Fibroblast of skin of right quadriceps (primary cell): ENCODE measurements around the gene CENPF.
"Not testable (repeated sequence)": the region's sequence is repeated elsewhere in the genome, so short reads cannot be mapped to it uniquely, and the experiment has no call there.

ENCODE experiments used
- DNase-seq: peaks from one replicate; pipeline ENCODE4 v3.0.0-alpha.2; 2013

CENPF gene, protein sequence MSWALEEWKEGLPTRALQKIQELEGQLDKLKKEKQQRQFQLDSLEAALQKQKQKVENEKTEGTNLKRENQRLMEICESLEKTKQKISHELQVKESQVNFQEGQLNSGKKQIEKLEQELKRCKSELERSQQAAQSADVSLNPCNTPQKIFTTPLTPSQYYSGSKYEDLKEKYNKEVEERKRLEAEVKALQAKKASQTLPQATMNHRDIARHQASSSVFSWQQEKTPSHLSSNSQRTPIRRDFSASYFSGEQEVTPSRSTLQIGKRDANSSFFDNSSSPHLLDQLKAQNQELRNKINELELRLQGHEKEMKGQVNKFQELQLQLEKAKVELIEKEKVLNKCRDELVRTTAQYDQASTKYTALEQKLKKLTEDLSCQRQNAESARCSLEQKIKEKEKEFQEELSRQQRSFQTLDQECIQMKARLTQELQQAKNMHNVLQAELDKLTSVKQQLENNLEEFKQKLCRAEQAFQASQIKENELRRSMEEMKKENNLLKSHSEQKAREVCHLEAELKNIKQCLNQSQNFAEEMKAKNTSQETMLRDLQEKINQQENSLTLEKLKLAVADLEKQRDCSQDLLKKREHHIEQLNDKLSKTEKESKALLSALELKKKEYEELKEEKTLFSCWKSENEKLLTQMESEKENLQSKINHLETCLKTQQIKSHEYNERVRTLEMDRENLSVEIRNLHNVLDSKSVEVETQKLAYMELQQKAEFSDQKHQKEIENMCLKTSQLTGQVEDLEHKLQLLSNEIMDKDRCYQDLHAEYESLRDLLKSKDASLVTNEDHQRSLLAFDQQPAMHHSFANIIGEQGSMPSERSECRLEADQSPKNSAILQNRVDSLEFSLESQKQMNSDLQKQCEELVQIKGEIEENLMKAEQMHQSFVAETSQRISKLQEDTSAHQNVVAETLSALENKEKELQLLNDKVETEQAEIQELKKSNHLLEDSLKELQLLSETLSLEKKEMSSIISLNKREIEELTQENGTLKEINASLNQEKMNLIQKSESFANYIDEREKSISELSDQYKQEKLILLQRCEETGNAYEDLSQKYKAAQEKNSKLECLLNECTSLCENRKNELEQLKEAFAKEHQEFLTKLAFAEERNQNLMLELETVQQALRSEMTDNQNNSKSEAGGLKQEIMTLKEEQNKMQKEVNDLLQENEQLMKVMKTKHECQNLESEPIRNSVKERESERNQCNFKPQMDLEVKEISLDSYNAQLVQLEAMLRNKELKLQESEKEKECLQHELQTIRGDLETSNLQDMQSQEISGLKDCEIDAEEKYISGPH (N-terminal part only)

DNA sequence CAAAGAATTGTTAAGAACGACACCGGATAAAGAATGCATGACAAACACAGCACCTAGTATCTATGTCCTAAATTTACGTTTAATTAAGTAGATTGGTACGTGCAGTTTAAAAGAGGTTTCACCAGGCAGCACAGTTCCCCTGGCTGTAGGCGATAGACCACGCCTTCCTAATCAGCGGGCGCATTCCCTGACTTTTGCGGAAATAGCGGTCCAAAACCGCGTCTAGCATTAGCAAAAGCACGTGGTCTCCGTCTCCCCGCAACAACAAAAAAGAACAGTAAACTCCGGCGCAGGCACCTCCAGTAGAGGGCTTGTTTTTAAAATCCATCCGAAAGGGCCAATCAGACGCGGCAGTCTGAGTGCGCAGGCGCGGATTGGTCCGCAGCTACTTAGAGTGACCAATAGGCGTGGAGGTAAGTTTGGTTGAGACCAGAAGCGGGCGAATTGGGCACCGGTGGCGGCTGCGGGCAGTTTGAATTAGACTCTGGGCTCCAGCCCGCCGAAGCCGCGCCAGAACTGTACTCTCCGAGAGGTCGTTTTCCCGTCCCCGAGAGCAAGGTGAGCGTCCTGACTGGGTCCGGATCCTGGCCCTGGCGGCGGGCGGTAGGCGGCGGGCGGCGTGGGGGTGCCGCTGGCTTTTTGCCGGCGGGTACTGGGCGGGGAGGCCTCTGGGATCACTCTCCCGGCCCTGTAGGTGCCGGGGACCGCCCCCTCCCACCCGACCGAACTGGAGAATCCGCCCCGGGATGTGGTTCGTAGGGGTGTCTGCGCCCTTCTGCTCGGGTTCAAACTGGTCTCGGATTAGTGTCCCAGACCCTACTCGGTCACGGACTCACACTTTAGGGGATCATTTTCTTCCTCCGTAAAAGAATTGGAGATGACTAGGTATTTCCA is at the start of gene CENPF:
CENPF (plus strand) TSS at position 432 of the 894 bp plus-strand sequence. CDS start 10,560 bp downstream, outside the sequence.
- DNase-seq = peak; percentile 99

DNA sequence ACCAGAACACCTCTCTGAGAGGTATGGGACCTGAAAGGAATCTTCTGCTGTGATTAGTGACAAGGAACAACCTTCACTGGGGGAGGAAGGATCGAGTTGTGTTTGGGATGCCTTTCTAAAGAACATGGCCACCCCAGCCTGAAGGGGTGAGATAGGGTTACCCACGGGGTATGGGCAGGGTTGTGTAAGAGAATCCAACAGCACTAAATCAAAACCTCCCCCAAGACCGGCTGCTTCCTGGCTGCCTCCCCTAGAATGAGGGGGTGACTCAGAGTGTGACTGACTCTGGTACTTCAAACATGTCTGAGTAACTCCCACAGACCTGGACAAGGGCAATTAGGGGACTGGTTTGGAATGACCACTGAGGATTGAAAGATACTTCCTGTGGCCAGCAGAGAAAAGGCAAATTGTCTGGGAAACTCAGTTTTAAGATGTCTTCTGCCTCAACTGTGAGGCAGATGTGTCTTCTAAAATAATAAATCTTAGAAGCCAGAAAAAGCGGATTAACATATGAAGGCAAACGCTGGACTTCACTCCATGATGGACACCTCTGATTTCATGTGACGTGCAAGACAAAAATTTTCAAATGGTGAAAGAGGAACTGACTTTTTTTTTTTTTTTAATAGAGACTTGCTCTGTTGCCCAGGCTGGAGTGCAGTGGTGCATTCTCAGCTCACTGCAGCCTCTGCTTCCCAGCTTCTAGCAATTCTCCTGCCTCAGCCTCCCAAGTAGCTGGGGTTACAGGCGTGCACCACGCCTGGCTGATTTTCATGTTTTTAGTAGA is 44.9 kb upstream of the CENPF start:
- peak; percentile 83 for DNase-seq

DNA sequence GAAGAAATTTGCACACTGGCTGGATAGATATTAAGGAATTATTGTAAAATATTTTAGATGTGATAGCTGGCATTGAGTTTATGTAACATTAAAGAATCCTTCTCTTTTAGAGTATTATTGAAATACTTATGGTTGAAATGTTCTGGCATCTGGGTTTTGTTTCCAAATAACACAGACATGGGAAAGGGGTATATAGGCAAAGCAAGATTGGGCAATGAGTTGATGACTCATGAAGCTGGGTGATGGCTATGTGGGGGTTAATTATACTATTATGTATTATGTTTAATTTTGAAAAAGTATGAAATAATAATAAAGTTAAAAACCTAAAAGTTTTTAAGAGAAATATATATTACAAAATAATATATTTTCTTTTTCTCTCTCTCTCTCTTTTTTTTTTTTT is 39.1 kb upstream of the CENPF start:
- DNase-seq = peak; percentile 56

DNA sequence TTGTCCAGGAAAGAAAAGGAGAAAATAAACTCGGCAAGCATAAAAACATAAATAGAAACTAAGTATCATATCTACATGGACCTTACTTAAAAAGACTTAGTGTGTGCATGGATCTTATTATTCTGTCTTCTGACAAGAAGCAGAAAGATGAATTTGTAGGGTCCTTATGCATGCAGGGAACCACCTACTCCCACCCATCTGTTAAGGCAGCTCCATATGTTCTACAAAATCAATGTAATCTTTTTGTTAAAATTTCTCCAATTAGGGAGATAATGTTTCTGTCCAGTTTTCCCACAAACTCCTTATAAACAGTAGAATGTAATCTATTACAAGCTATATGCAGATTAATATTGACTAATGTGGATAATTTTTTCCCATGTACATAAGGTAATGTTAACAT is 37.7 kb upstream of the CENPF start:
- DNase-seq = no peak

DNA sequence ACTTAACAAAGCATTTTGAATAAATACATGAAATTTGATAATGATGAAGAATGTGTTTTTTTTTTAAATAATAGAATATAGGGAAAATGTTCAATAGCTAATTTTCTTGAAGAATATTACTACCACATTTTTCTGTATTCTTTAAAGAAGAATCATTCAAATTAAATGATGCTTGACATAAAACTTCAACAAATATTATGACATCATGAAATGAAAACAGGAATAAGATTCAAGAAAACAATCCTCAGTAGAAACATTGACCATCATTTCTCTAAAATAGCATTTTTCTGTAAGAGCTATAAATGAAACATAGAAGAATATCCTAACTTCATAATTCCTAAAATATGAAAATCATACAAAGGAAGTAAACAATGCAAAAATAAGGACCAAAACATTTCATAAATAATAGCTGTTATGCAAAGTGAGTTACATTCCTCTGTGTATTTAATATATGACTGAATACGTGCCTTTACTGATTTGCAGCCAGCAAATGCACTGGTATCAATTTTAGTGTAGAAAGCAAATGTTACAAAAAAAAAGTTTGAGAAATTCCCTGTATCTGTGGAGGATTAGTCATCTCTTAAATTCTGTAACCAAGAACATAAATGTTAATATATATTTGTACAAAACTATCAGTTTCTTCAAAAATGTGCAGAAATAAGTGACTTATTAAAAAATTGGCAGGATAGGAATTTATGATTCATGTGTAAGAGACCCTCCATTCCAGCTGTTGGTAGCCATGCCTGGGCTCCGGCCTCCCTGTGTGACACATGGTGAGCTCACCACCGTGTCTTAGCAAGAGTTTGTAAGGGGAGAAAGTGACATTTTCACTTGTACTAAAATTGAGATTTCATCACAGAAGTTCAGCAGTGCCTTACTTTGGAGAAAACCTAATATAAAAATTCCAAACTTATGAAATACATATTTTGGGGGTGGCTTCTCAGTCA is 36.6 kb upstream of the CENPF start:
- peak; percentile 90 for DNase-seq

DNA sequence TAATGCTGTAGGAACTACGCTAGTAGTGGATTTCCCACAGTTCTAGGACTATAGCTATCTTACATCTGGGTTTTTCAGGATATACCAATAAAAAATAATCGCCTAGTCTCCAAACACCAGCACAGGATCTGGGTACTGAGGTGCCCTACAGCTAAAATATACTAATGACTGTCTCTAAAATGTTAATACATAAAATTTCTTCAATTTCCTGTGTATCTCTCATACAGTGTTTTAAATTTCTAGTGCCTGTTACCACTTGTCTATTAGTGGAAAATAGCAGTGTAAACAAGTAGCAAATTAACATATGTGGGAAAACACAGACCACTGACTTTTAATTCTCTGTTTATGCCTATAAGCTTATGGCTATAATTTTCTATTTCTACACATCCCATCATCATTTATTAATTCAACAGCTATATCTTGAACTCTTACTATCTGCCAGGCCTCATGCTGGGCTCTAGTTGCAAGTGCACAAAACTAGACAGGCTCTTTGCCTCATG is 35.5 kb upstream of the CENPF start:
- DNase-seq = no peak

DNA sequence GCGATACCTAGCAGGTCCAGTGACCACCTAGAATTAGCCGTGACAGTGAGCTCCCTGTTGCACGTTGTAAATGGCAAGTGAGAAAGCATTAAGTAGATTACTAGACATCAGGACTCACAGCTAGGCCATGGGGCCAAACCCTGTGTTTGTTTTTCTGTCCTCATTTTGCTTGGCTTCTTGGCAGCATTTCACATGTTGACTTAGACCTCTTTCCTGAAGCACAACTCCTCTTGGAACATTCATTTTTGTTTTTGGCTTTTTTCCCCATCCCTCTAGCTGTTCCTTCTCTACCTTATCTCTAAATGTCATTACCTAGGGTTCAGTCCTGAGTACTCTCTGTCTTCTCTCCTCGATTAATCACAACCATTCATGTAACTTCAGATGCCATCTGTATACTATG is 34.7 kb upstream of the CENPF start:
- DNase-seq = no peak

DNA sequence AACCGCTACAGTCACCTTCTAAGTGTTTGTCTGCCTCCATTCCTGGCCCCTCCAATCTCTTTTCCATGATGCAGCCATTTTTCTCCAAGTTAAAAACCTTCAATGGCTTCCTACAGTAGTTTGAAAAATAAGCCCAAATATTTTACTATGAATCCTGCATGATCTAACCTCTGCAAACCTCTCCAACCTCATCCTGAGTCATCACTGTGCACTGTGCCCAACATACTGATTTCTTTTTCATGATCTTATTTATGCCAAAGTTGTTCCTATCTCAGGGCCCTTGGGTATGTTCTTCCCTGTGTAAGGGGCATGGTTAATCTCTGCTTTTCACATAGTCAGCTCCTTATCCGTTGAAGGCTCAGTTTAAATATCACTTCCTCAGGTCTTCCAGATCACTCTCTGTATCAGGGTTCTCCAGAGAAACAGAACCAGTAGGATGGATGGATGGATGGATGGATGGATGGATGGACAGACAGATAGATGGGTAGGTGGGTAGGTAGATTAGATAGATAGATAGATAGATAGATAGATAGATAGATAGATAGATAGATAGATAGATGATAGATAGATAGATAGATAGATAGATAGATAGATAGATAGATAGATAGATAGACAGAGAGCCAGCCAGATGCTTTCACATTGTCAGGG is 33.5 kb upstream of the CENPF start:
- DNase-seq = peak; percentile 62

DNA sequence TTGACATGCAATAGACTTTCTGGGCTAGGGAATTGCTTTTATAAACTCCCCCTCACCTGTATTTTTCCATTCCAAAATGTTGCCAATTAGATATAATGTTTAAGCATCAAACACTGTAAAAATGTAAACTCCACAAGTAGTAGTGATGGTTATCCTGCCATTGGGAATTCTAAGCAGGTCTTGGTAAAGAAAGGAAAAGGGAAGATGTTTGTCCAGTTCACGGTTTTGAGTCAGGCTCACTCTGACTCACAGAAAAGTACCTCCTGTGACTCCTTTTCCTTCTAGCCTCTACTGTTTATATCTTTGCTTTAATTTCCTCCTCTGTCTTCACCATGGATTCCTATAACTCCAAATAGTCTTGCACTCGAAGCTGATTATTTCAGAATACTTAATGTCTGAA is 32.6 kb upstream of the CENPF start:
- peak; percentile 70 for DNase-seq

DNA sequence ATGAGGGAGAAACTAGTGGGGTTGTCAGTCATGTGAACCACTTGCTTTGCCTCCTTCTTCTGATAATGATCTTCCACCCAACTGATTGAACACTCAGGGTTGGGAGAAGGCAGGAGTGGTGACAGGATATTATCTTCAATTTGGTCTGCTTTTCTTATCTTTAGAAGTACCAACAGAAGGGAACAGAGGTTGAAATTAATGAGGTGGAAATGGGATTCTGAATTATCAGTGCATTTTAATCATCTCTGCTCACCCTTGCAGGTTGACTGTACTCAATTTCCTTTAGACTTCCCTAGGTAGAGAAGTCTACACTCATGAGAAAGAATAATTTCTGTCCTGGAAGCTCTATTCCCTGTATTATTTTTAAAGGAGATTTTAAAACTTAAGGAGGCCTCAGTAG is 31.7 kb upstream of the CENPF start:
- no peak for DNase-seq

DNA sequence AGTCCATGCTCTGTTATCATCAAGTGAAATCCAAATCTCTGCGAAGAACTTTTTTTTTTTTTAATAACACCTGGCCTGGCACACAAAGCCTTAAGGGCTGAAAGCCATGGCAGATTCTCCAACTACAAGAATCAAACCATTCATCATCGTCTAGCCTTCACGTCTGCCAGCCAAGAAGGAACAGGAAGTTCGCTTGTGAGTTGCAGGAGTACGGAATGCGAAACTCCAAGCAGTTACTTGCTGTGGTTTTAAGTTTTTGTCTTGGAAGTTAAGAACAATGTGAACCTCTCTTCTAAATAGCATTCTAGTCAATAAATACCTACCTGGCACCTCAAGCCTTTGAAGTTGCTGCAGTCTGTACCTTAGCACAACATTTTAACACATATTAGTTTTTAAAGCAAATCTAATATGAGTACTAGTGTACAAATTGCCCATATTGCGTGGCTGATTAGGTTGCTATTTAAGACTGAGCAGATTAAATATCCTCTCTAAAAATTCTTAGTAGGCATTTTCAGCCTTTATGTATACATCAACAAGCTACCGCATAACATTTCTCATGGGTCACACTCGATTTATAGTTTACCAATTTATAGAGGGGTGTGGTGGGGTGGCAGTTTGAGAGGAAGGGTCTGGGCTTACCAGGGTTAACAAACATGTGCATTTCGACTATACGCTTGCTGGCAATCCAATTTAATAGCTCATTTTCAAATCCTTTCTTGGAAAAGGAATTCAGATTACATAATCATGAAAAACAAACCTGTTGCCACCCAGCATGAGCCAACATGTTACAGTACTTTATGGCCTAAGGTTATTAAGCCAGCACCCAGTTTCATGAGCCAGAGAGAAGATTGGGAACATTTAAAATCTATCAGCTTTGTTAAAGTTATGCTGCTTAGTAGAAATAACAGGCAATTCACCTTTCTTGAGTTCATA is 29.3 kb upstream of the CENPF start:
- DNase-seq = no peak

DNA sequence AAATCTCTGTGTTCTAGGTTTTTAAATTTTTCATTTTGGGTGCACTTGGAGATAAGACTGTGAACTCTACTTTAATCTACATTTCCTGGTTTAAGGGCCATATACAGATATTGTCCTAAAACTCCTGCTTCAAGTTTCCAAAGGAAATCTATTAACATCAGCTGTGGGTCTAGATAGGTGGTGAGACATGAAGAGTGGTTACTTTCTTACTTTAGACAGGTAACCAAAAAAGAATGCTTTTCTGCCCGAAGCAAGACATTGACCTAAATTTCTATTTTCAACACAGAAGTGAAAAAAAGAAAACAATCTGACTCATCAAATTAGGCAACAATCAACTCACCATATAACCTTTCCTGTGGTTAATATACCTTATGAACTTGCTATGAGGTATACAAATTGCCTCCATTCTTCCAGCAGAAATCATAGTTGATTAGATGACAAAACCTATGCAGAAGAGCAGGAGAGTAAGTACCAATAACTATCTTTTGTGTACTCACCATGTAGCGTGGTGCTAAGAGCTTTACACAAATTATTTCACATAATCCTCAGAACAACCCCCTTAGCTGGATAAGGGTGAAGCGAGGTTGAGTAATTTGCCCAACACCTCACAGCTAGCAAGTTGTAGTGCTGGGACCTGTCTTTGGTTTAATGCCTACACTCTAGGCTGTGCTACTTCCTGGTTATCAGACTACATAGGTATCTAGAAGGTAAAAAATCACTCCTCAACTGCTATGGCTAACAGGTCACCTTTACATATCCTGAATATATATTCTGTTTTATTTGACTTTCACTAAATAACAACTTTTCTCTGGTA is 28.2 kb upstream of the CENPF start:
- DNase-seq = no peak

DNA sequence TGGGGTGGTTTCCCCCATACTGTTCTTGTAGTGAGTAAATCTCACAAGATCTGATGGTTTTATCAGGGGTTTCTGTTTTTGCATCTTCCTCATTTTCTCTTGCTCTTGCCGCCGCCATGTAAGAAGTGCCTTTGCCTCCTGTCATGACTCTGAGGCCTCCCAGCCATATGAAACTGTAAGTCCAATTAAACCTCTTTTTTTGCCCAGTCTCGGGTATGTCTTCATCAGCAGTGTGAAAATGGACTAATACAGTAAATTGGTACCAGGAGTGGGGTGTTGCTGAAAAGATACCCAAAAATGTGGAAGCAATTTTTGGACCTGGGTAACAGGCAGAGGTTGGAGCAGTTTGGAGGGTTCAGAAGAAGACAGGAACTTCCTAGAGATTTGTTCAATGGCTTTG is 26.9 kb upstream of the CENPF start:
- not testable (repeated sequence) for DNase-seq

DNA sequence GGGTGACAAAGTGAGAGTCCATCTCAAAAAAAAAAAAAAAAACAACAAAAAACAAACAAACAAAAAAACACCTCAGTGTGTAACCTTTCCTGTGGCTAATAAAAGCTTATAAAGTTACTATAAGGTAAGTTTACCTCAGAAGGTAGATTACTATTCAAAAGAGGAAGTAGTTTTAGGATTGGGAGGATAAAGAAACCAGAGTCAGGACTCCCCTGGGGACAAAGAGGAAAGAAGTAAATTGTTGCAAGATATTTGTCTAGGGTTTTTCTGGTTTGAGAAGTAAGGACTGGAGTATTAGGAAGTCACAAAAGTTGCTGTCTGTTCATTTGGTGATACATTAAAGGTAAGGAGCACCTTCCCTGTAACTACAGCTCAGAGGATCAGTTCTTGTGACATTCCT is 23.8 kb upstream of the CENPF start:
- no peak for DNase-seq

DNA sequence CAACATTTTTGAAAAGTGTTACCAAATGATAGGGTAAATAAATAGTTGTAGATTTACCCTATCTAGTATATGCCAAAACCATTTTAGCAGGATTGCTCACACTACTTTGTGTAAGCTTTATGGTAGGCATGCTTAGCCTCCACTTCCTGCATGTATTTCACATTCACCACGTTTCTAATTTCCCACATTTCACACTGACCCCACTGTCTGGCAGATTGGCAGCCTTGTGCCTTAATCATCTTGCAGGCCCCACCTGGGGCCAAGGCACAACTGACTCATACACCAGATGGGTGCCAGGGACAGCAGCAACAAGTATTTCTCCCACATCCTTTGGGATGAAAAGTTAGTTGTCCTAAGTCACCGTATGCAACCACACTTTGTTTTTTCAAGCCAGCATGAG is 21.2 kb upstream of the CENPF start:
- peak; percentile 85 for DNase-seq

DNA sequence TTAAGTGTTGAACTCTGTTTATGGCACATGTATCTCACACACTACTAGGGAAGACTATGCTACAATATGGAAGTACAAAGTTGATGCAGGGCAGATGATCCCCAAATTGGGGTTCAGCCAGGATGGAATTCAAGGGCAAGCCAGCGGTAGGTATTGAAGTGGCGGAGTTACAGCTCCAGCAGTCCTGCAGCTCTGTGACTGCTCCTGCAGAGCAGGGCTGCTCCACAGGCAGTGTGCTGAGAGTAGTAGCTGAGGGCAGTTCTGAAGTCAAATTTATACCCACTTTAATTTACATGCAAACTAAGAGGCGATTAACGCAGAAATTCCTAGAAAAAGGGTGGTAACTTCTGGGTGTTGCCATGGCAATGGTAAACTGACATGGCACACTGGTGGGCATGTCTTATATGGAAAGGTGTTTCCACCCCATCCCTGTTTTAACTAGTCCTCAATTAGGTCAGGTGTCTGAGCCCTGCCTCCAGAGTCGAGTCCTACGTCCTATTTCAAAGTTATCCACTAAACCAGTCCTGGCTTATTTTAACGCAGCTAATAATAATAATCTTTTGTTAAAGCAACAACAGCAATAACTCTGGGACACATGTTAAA is 20.6 kb upstream of the CENPF start:
- DNase-seq = no peak

DNA sequence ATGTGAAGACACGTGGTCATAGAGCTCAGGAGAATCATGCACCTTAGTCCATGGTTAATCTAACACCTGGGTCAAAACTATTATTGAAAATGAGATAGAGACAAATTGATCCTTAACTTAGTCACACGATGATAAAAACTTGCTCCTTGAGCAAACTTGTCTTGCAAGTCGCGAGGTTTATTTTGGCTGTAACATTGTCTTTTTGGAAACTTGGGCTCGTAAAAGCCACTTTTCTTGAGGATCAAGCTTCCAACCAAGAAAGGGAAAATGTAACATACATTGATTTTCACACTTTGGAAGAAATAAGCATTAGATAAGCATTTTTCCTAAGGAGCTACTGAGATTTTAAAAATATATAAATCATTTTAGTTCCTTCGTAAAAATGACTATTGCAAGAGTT is 19.9 kb upstream of the CENPF start:
- no peak for DNase-seq
